Head of caudate nucleus (tissue), 42 donors: ENCODE data around the gene LRRC3.
"Not testable (repeated sequence)": the region's sequence is repeated elsewhere in the genome, so short reads cannot be mapped to it uniquely, and the experiment has no call there.

ENCODE experiments used
- DNase-seq, 42 donors: peaks; one replicate each; pipeline versions ENCODE4 v3.0.0 to v3.0.0-alpha.2; 2020 to 2021; ENCODE audit warnings: mixed read lengths in 7 of 42
- intact Hi-C: fragments of 100-400 bp; cut with DNase I; formaldehyde crosslinking; loops from one replicate; pipeline ENCODE4 v1.15.0; 2022

The LRRC3 gene

GRCh38 chr21:44502171-44502958 lies 47.1 kb downstream of the LRRC3 start:
- intact Hi-C loops = no loop called here
- DNase-seq = no peak

DNA sequence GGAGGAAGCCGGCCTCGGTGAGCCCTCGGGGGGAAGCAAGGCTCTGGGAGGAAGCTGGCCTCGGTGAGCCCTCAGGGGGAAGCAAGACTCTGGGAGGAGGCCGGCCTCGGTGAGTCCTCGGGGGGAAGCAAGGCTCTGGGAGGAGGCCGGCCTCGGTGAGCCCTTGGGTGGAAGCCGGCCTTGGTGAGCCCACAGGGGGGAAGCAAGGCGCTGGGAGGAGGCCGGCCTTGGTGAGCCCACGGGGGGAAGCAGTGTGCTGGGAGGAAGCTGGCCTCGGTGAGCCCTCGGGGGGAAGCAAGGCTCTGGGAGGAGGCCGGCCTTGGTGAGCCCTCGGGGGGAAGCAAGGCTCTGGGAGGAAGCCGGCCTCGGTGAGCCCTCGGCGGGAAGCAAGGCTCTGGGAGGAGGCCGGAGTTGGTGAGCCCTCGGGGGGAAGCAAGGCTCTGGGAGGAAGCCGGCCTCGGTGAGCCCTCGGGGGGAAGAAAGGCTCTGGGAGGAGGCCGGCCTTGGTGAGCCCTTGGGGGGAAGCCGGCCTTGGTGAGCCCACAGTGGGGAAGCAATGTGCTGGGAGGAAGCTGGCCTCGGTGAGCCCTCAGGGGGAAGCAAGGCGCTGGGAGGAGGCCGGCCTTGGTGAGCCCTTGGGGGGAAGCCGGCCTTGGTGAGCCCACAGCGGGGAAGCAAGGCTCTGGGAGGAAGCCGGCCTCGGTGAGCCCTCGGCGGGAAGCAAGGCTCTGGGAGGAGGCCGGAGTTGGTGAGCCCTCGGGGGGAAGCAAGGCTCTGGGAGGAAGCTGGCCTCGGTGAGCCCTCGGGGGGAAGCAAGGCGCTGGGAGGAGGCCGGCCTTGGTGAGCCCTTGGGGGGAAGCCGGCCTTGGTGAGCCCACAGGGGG lies 47.9 kb downstream of the LRRC3 start:
- intact Hi-C loops, DNase-seq: not testable (repeated sequence)

- intact Hi-C loops = no loop called here
- no peak for DNase-seq
These were observed 48.6 kb downstream of the LRRC3 start for GRCh38 chr21:44503901-44504399.

GRCh38 chr21:44505673-44506278 lies 50.5 kb downstream of the LRRC3 start:
- intact Hi-C loops = no loop called here
- no peak for DNase-seq

GRCh38 chr21:44506279-44507255 lies 51.3 kb downstream of the LRRC3 start:
- intact Hi-C loops = no loop called here
- DNase-seq = no peak

DNA sequence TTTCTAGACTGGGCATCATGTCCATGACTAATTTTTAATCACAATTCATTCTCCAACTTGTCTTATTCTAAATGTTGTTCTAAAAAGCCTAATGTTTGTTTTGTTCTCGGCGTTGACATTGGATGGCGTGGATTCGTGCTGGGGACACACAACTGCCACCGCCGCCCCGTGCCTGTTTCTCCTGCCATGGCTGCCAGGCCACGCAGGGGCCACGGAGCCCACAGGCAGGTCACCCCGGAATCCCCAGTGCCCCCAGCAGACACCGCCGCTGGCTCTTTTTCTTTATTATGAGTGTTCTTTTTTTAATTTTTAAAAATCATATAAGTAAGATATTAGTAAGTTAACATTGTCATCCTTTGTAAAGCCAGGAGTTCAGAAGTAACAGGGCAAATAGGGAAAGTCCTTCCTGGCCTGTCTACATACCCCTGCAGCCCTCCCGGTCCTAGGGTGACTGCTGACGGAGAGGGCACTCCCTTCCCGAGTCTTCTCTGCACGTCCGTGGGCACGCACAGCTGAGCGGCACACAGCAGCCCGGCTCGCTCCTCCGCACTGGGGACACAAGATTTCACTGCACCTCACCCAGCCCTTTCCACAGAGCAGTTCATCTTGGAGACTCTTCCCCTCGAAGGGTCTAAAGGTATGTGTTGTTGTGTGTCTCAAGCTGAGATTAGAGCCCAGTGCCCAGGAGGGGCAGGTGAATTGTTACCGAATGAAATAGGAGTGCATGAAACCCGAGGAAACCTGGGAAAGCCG lies 52.5 kb downstream of the LRRC3 start:
- DNase-seq = no peak
- intact Hi-C loops = no loop called here

DNA sequence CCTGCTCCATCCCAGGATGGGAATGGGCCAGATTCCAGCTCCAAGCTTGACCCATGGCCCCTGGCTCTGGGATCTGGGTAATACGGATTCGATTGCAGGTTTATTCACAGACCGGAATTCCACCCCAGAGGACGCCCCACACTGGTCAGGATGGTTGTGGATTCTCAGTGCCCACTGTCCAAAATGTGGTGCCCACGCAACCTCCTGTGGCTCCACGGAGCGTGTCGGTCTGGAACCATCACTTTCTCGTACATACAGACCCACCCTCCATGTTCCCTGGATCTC lies 53.1 kb downstream of the LRRC3 start:
- intact Hi-C loops = no loop called here
- DNase-seq = no peak

GRCh38 chr21:44508711-44509445 lies 53.6 kb downstream of the LRRC3 start:
- intact Hi-C loops = no loop called here
- DNase-seq = no peak

- intact Hi-C loops = no loop called here
These were observed 54.2 kb downstream of the LRRC3 start for GRCh38 chr21:44509539-44509938.

DNA sequence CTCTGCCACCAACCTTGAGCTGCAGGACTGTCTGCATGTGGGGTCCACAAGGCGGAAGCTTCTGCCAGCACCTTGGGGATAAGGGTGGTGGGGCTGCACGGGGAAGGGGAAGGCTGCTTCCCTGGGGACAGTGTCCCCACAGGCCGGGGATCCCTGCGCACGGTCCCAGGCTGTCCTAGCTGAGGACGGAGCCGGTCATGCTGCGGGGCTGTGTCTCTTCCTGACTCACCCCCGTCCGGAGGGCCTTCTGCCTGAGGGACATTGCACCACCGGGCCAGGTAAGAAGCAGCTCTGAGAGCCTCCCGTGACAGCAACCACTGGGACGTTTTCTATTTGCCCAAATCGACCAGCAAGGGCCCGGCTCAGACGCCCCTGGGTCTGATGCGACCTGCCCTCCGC lies 54.8 kb downstream of the LRRC3 start:
- intact Hi-C loops = loop anchor here (10.0 kb wide), 1 partner anchor 285 kb away; no protein-coding TSS in a partner anchor
- no peak for DNase-seq

More at GRCh38 chr21:44509539-44509938, 54.2 kb downstream of the LRRC3 start:
- DNase-seq = peak in 11 of 42 donors; percentile 11 to 41 (median 24)

GRCh38 chr21:44510508-44511218 lies 55.4 kb downstream of the LRRC3 start:
- peak in 41 of 42 donors; percentile 14 to 81 (median 58) for DNase-seq

GRCh38 chr21:44511219-44511937 lies 56.1 kb downstream of the LRRC3 start:
- intact Hi-C loops = loop anchor here (10.0 kb wide), 1 partner anchor 283 kb away; no protein-coding TSS in a partner anchor
- DNase-seq = no peak

More at GRCh38 chr21:44510508-44511218, 55.4 kb downstream of the LRRC3 start:
- intact Hi-C loops = loop anchor here (10.0 kb wide), 1 partner anchor 284 kb away; no protein-coding TSS in a partner anchor
